ENCODE data around the gene MCAT. TPM values are rescaled to one million over a fixed set of nuclear protein-coding genes. Genes with fewer than 3 reads are reported as not detected.
"Not testable (repeated sequence)": the region's sequence is repeated elsewhere in the genome, so short reads cannot be mapped to it uniquely, and the experiment has no call there.

MCAT gene
- total RNA-seq, 1 donor from 2014 or later: 29.3 TPM

GRCh38 chr22:43126501-43127165 is 16.6 kb downstream of the MCAT start:
- DNase-seq (ENCODE audit: low spot score): peak; percentile 57

DNA sequence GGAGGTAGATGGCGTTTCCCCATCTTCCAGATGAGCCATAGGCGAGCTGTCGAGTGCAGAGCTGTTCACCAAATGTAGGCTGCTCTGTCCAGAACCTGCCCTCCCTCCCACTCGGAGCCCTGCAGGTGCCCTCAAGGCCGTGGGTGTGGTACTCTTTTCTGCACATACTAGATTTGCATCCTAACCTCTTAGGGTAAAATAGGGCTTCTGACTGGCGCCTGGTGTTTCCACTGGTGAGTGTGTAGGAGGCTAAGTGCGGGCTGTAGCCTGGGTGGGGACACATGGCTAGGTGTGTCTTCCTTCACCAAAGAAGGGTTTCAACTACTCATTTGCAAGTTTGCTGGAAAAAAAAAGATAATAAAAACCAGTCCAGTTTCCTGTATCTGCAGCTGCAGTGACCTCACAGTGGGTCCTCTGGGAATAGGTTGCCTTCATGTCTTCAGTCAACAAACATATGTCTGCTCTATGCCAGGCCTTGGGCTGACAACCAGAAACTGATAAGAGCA is 24.2 kb downstream of the MCAT start:
- no peak for DNase-seq (ENCODE audit: low spot score)

DNA sequence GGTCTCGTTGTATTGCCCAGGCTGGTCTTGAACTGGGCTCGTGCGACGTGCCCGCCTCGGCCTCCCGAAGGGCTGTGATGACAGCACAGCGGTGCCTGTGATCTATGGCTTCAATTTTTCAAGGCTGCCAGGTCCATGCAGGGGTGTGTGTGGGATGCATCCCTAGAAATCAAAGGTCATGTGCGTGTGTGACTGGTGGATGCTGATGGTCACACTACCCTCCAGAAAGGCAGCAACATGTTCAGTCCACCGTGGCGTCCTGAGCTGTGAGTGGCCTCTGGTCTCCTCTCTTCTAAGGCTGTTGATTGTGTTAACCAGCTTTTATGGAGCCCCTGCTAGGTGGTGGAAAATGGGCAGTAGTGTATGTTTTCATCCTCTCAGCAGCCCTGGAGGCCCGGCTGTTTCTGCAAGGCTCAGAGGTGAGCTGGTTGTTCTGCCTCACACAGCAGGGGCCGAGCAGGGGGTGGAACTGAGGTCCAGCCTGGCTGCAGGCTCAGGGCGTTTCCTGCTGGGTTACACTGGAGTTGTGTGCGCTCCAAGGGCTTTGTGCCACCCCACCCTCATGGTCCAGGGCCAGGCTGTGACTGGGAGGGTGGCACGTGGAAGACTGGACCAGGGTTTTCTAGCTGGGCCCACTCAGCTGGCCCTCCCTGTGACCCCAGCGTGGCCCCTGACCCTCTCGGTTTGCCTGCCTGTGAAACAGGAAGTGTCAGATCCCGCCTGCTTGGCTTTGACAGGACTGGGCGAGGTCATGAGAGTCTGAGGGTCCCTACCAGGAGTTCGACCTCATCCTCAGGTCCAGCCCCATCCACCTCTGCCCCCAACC is 25.0 kb downstream of the MCAT start:
- peak; percentile 30 for DNase-seq (ENCODE audit: low spot score)

GRCh38 chr22:43116932-43117331 is 26.3 kb downstream of the MCAT start:
- DNase-seq (ENCODE audit: low spot score): no peak

DNA sequence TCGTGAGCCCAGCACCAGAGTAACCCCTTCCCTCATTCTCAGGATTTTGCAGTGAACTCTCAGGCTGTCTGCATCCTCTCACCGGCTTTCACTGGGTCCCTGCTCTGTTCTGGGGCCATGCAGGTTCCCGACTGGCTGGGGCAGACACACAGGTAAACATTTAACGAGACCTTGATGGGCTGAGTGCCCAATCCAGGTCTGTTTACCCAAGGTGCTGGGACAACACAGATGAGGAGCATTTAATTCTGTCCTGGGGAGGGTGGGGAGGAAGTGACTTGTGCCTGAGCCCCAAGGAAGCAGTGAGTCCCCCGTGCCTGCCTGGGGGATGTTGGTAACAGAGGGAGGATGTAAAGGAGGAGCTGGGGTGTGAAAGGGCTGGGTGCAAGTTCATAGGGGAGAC is 28.2 kb downstream of the MCAT start:
- DNase-seq (ENCODE audit: low spot score): peak; percentile 77

DNA sequence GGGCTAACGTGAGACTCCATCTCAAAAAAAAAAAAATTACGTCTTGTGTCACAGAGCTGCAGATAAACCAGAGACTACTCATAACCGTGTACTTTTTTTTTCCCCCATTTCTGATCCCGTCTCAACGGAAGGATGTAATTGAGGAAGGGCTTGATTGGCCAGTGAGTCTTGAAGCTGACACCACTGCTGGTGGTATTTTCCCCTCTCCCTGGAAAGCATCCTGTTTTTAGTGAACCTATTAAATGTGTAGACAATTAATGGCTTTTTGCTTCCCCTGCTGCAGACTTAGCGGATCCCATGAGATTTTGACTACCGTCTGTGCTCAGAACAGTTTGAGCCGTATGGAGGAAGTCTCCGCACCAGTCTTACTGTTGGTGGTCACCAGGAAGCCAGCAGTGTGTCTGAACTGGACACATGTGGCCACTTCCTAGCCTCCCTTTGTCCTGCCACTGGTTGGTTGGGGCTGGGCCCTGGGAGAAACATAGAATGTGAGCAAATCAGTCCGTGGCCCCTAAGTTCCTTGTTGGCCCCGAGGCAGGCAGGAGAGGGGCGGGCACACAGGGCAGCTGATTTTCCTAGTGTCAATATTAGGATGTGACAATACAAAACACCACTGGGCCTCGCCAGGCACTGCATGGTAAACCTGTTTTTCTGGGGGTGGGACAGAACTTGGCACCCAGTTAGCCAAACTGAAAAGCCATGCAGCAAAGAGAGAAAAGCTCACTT is 29.5 kb downstream of the MCAT start:
- peak; percentile 42 for DNase-seq (ENCODE audit: low spot score)

DNA sequence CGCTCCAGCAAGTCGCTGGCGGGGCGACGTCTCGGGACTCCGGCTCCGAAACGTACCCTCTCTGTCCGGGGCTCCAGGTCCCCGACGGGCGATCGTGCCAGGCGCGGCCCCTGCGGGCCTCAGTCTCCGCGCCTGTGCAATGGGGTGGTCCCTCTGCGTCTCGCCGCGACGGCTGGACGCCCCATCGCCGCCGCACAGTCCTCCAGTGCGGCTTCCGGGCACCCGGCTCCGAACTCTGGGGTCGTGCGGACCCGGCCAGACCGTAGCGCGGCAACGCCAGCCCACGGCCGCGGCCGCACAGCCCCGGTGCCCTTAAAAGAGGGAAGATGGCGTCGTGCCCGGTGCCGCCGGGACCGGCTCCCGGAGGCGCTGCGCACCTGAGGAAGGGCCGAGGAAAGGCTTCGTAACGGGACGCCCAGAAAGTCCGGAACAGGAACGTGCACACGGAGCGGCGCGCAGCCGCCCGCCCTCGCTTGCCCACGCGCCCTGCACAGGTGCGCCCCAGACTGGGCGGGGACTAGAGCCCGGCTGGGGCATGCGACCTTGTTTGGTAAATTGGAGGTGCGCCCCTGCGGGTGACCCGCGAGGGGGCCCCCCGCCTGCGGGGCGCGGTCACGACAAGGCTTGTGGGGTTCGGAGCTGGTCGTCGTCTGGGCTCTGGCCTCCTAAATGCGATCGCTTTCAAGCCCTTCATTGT is 32.1 kb downstream of the MCAT start:
- peak; percentile 47 for DNase-seq (ENCODE audit: low spot score)

- peak; percentile 53 for DNase-seq (ENCODE audit: low spot score)
These were observed 32.7 kb downstream of the MCAT start, which contains the start of gene BIK for GRCh38 chr22:43110444-43110926. TSS of gene BIK (plus strand) at chr22:43110750. CDS start at chr22:43124023, 13,273 bp downstream.

DNA sequence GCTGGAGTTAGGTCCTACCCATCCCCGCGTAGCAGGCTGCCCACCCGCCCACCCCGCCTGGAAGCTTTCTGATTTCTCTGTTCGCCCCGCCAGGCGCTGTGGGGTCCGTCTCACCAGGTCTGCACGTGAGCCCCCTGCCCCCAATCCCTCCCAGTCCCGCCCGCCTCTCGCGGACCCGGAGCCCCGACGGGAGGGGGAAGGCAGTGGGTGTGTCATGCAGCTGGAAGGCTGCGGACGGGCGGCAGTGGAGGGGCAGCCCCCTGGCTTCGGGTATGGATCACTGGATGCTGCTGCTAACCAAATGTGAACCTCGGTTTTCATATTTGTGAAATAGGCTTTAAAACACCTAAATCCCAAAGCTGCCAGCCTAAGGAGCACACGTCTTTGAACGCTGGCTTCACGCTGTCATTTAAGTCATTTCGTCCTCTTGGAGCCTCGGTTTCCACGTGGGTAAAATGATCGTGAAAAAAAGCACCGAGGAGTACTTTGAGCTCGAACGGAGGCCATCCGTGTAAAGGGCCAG is 33.2 kb downstream of the MCAT start:
- DNase-seq (ENCODE audit: low spot score): no peak

GRCh38 chr22:43109511-43109910 is 33.7 kb downstream of the MCAT start:
- no peak for DNase-seq (ENCODE audit: low spot score)

GRCh38 chr22:43106302-43106701 is 36.9 kb downstream of the MCAT start:
- no peak for DNase-seq (ENCODE audit: low spot score)

GRCh38 chr22:43104950-43105349 is 38.2 kb downstream of the MCAT start:
- not testable (repeated sequence) for DNase-seq (ENCODE audit: low spot score)

GRCh38 chr22:43104056-43104625 is 39.1 kb downstream of the MCAT start:
- peak; percentile 75 for DNase-seq (ENCODE audit: low spot score)

DNA sequence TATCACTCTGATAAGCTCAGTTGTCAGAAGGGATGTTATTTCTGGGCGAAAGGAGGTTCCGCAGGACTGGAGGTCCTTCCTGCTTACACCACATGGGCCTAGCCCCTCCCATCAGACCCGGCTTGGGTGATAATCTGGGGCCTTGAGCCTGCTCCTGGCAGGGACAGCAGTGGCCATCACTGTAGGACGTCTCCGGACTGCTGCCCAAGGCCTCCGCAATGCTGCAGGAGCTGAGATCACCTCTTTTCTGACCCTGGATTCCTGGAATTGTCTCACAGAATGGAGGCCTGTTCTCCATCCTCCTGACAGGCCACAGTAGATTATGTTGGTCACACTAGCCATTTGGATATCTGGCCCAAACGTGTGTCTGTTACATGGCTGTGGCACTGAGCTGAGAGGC is 41.9 kb downstream of the MCAT start:
- peak; percentile 35 for DNase-seq (ENCODE audit: low spot score)

DNA sequence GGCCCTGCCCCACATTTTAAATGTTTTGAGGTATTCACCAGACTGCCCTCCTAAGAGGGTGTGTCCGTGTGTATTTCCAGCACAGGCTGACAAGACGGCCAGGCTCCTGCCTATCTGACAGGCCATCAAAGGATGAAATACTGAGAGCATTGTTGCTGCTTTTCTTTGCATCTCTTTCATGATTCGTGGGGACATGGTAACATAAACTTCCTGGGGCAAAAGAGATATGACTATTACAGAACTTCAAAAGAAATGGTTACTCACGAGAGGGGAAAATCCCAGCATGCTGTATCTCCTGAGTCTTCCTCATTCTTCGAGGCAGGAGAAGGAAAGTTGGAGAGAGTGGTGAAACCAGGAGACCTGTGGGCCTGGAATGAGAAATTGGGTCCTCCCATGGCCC is 43.0 kb downstream of the MCAT start:
- DNase-seq (ENCODE audit: low spot score): no peak

DNA sequence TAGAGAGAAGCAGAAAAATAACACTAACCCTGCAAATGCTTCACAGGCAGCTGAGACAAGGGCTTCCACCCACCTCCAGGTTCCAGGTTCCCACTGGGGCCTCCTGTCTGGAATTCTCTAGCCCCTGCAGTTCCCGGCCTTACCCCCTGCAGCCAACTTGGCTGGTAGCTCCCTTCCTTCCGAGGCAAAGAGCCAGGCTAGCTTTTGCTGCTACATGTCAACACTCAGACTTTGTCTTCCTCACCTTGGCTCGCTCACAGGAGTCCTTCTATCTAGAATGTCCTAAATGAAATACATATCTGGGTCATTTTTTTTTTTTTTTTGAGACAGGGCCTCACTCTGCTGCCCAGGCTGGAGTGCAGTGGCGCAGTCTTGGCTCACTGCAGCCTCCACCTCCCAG is 44.1 kb downstream of the MCAT start:
- no peak for DNase-seq (ENCODE audit: low spot score)

DNA sequence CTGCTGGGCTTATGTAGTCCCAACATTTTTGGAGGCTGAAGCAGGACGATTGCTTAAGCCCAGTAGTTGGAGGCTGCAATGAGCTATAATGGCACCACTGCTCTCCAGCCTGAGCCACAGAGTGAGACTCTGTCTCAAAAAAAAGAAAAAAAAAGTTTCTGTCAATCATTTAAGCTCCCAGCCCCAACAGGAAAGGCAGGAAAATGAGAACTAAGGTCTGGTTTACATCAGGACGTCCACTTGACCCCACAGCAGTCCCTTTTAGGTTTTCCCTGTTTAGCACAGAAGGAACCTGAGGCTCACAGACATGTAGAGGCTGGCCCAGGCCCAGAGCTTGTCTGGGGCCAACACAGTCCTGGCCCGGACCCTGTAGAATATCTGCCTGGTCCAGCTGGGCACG is 44.8 kb downstream of the MCAT start:
- no peak for DNase-seq (ENCODE audit: low spot score)

- DNase-seq (ENCODE audit: low spot score): no peak
These were observed 46.8 kb downstream of the MCAT start for GRCh38 chr22:43096420-43096819.

- DNase-seq (ENCODE audit: low spot score): no peak
These were observed 48.6 kb downstream of the MCAT start for GRCh38 chr22:43094551-43094950.

DNA sequence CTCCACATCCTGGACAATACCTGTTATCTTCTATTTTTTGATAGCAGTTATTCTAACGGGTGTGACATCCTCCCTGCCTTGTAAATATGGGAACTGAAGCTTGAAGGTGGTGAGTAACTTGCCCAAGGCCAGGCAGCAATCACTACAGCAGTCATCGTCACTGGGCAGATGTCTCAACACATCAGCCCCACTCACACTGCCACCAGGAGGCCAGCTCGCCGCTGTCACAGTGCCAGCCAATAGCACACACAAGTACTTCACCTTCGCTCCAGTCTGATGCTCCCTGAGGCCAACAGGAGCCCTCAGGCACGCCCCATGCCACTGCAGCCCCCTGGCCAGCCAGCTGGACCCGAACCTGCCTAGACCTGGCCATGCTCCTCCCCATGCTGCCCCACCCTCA is 49.1 kb downstream of the MCAT start:
- peak; percentile 33 for DNase-seq (ENCODE audit: low spot score)

DNA sequence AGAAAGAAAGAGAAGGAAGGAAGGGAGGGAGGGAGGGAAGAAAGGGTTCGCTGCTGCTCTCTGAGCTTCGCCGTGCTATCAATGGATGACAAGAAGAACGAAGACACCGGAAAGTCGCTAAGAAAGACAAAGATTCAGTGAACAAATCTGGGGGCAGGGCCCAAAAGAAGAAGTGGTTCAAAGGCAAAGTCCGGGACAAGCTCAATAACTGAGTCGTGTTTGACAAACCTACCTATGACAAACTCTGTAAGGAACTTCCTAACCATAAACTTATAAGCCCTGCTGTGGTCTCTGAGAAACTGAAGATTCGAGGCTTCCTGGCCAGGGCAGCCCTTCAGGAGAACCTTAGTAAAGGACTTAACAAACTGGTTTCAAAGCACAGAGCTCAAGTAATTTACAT is 51.1 kb downstream of the MCAT start:
- no peak for DNase-seq (ENCODE audit: low spot score)
